GM23248 (cell line): ENCODE measurements around the gene MB21D2.

ENCODE experiments used
- EZH2 ChIP-seq: fragments of 200-600 bp; sonication (generic); IDR thresholded peaks from 2 replicates; pipeline ENCODE4 v1.6.1; 2018; ENCODE audit warnings: antibody characterized with exemption, mild to moderate bottlenecking; ENCODE audit not compliant: insufficient read depth, poor library complexity, severe bottlenecking
- EZH2phosphoT487 ChIP-seq: fragments of 200-600 bp; sonication (generic); IDR thresholded peaks from 2 replicates; pipeline ENCODE4 v1.6.1; 2018; ENCODE audit warnings: antibody characterized with exemption, moderate library complexity, mild to moderate bottlenecking, low read depth; ENCODE audit not compliant: insufficient read depth

DNA sequence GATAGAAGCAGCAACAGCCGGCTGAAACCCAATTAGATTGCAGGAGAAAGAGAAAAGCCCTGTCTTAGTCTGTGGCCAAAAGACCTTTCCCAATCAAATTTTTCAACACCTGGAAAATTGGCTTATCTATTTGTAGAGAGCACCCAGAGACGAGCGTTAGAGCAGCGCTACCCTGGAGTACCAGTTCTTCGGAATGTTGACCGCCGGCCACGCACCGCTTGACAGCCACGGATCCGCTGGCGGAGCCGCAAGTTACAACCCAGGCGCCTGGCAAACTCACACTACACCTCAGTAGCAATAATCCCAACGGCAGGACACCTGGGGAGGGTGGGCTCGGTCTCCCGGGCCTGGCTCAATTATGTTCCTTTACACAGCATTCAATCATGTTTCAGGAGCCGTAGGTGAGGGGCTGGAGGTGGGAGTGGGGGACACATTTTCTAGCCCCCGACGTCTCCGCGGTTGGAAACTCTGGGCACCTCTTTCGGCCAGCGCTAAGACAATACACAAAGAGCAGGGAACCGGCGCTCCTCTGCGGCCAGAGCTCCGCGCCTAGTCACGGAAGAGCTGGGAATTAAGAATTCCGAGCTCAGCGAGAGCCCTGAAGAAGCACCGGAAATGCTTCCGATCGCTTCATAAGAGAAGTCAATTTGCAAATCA is 1.2 kb downstream of the MB21D2 start:
- TF ChIP-seq EZH2 (no peak), EZH2phosphoT487 (no peak)
